WTC11 (cell line): Measurements from ENCODE around the gene THSD4. TPM values are rescaled to one million over a fixed set of nuclear protein-coding genes. Genes with fewer than 3 reads are reported as not detected.

Experiments used
- ATAC-seq: fragments of 200-7000 bp; cut with Tn5 transposase; 2 replicates; pipeline ENCODE4 v1.10.0; 2021; ENCODE audit warnings: mild to moderate bottlenecking, moderate library complexity
- CTCF ChIA-PET: fragments of 300-600 bp; sonication (Branson Sonifier 250); formaldehyde crosslinking; loops from one replicate; lab custom pipeline; 2021; ENCODE audit warnings: antibody characterized with exemption; lab: Charles Lee
- POLR2A ChIA-PET: fragments of 350-600 bp; sonication (Branson Sonifier 250); formaldehyde crosslinking; loops from one replicate; lab custom pipeline; 2021; ENCODE audit warnings: antibody characterized with exemption; lab: Charles Lee
- DNase-seq: peaks from one replicate; pipeline ENCODE4 v3.0.0; 2021; ENCODE audit warnings: low spot score
- H3K27ac Mint-ChIP-seq: 2 replicates; pipeline ENCODE4 v1.8.0; 2021; ENCODE audit warnings: mixed read lengths
- H3K27me3 Mint-ChIP-seq: 2 replicates; pipeline ENCODE4 v1.8.0; 2021; ENCODE audit warnings: low read depth, mild to moderate bottlenecking, moderate library complexity, mixed read lengths
- H3K36me3 Mint-ChIP-seq: 2 replicates; pipeline ENCODE4 v1.8.0; 2021; ENCODE audit warnings: mixed read lengths
- H3K4me1 Mint-ChIP-seq: 2 replicates; pipeline ENCODE4 v1.8.0; 2022; ENCODE audit warnings: mixed read lengths
- H3K4me3 Mint-ChIP-seq: 2 replicates; pipeline ENCODE4 v1.8.0; 2021; ENCODE audit warnings: mild to moderate bottlenecking, moderate library complexity, mixed read lengths
- H3K9me3 Mint-ChIP-seq: 2 replicates; pipeline ENCODE4 v1.8.0; 2021; ENCODE audit warnings: mixed read lengths
- AFF4 ChIP-seq: sonication (generic); formaldehyde crosslinking; IDR thresholded peaks from 2 replicates; pipeline ENCODE4 v1.8.1; 2023; ENCODE audit warnings: mild to moderate bottlenecking, missing genetic modification reagents, borderline replicate concordance
- ATF1 ChIP-seq: sonication (generic); formaldehyde crosslinking; IDR thresholded peaks from 2 replicates; pipeline ENCODE4 v1.8.1; 2023; ENCODE audit warnings: mild to moderate bottlenecking, moderate library complexity, missing genetic modification reagents
- ATF2 ChIP-seq: sonication (generic); formaldehyde crosslinking; IDR thresholded peaks from 2 replicates; pipeline ENCODE4 v1.8.1; 2022; ENCODE audit warnings: low read depth, missing genetic modification reagents, borderline replicate concordance
- E2F1 ChIP-seq: sonication (generic); formaldehyde crosslinking; IDR thresholded peaks from 2 replicates; pipeline ENCODE4 v1.8.0; 2022; ENCODE audit warnings: mild to moderate bottlenecking, missing genetic modification reagents
- ELF4 ChIP-seq: sonication (generic); formaldehyde crosslinking; IDR thresholded peaks from 2 replicates; pipeline ENCODE4 v1.8.1; 2022; ENCODE audit warnings: low read depth, mild to moderate bottlenecking, moderate library complexity, missing genetic modification reagents
- FOXK1 ChIP-seq: sonication (generic); formaldehyde crosslinking; IDR thresholded peaks from 2 replicates; pipeline ENCODE4 v1.8.0; 2022; ENCODE audit warnings: mild to moderate bottlenecking, moderate library complexity, missing genetic modification reagents
- FOXP1 ChIP-seq: sonication (generic); formaldehyde crosslinking; IDR thresholded peaks from 2 replicates; pipeline ENCODE4 v1.8.0; 2022; ENCODE audit warnings: missing genetic modification reagents, mild to moderate bottlenecking, moderate library complexity, borderline replicate concordance
- GRHL2 ChIP-seq: fragments of 250-450 bp; sonication (Bioruptor Pico); IDR thresholded peaks from 2 replicates; pipeline ENCODE4 v1.8.0; 2022; ENCODE audit warnings: mild to moderate bottlenecking, moderate library complexity; ENCODE audit not compliant: insufficient replicate concordance, severe bottlenecking
- GTF2I ChIP-seq: fragments of 250-450 bp; sonication (Bioruptor Pico); conservative IDR thresholded peaks from 2 replicates; pipeline ENCODE4 v1.4.0; 2021; ENCODE audit warnings: mild to moderate bottlenecking
- MLX ChIP-seq: sonication (generic); formaldehyde crosslinking; IDR thresholded peaks from 2 replicates; pipeline ENCODE4 v1.8.1; 2023; ENCODE audit warnings: mild to moderate bottlenecking, missing genetic modification reagents, moderate library complexity
- NFATC4 ChIP-seq: fragments of 250-450 bp; sonication (Bioruptor Pico); IDR thresholded peaks from 2 replicates; pipeline ENCODE4 v1.9.0; 2021; ENCODE audit warnings: mild to moderate bottlenecking
- NR1H2 ChIP-seq: sonication (generic); formaldehyde crosslinking; IDR thresholded peaks from 2 replicates; pipeline ENCODE4 v1.9.0; 2021; ENCODE audit warnings: mild to moderate bottlenecking, moderate library complexity, missing genetic modification reagents
- NR3C1 ChIP-seq: sonication (generic); formaldehyde crosslinking; conservative IDR thresholded peaks from 2 replicates; pipeline ENCODE4 v1.8.1; 2023; ENCODE audit warnings: low read depth, mild to moderate bottlenecking, missing genetic modification reagents
- TCF7 ChIP-seq: sonication (generic); formaldehyde crosslinking; IDR thresholded peaks from 2 replicates; pipeline ENCODE4 v1.8.0; 2022; ENCODE audit warnings: mild to moderate bottlenecking, low read depth, missing genetic modification reagents, moderate library complexity
- TEAD1 ChIP-seq: sonication (generic); formaldehyde crosslinking; IDR thresholded peaks from 2 replicates; pipeline ENCODE4 v1.8.0; 2022; ENCODE audit warnings: mild to moderate bottlenecking, missing genetic modification reagents
- USF2 ChIP-seq: sonication (generic); formaldehyde crosslinking; IDR thresholded peaks from 2 replicates; pipeline ENCODE4 v1.8.1; 2023; ENCODE audit warnings: mild to moderate bottlenecking, missing genetic modification reagents, moderate library complexity
- ZMAT4 ChIP-seq: fragments of 250-450 bp; sonication (Bioruptor Pico); IDR thresholded peaks from 2 replicates; pipeline ENCODE4 v1.9.0; 2021; ENCODE audit warnings: mild to moderate bottlenecking
- ZNF232 ChIP-seq: sonication (generic); formaldehyde crosslinking; IDR thresholded peaks from 2 replicates; pipeline ENCODE4 v1.8.0; 2022; ENCODE audit warnings: mild to moderate bottlenecking, missing genetic modification reagents
- ZNF396 ChIP-seq: fragments of 250-450 bp; sonication (Bioruptor Pico); IDR thresholded peaks from 2 replicates; pipeline ENCODE4 v1.8.0; 2021; ENCODE audit warnings: mild to moderate bottlenecking, moderate library complexity, borderline replicate concordance
- ZNF423 ChIP-seq: fragments of 250-450 bp; sonication (Bioruptor Pico); IDR thresholded peaks from 2 replicates; pipeline ENCODE4 v2.1.2; 2022; ENCODE audit warnings: mild to moderate bottlenecking, moderate library complexity
- ZNF512 ChIP-seq: sonication (generic); formaldehyde crosslinking; IDR thresholded peaks from 2 replicates; pipeline ENCODE4 v1.8.1; 2022; ENCODE audit warnings: missing genetic modification reagents, borderline replicate concordance
- total RNA-seq: library from RNA; stranded (reverse); gene quantifications from 3 replicates; pipeline ENCODE4 v1.2.3, GENCODE V29; 2021

Gene THSD4
- total RNA-seq, 1 experiment from 2014 or later, result 7.8 TPM

- no peak for TF ChIP-seq ATF2
- TF ChIP-seq NR3C1 (CRISPR knock-in tag), result no peak
- no peak for TF ChIP-seq USF2 (CRISPR knock-in tag)
- no peak for TF ChIP-seq TCF7
- TF ChIP-seq FOXK1 (CRISPR knock-in tag), result no peak
- TF ChIP-seq NR1H2 (CRISPR knock-in tag), result no peak
- TF ChIP-seq ATF1 (CRISPR knock-in tag), result no peak
- TF ChIP-seq ZNF423, result no peak
Observed at GRCh38 chr15:71071529-71071928, 43.7 kb upstream of the THSD4 start (continued).

- DNase-seq (no peak), ATAC-seq (peak; percentile 78)
- Mint-ChIP-seq H3K4me3 (no peak overlapping the region), H3K27ac (no peak overlapping the region), H3K36me3 (peaks cover 14% of the 10 kb centered on the region), H3K4me1 (peaks cover 4% of the 10 kb centered on the region; the same call in 1 of the 2 replicates), H3K9me3 (peaks cover 42% of the 10 kb centered on the region), H3K27me3 (peaks cover 5% of the 10 kb centered on the region; the same call in 1 of the 2 replicates)
- ChIA-PET POLR2A (no interaction called here), CTCF (interaction anchor here (1.6 kb wide), 1 partner anchor 43 kb away, joined by 3 read pairs; the partner anchor contains the start of gene THSD4)
- no peak for TF ChIP-seq ELF4 (CRISPR knock-in tag)
- TF ChIP-seq NFATC4, result no peak
- TF ChIP-seq ZNF396 (CRISPR knock-in tag), result no peak
- TF ChIP-seq GTF2I (CRISPR knock-in tag), result no peak
- TF ChIP-seq, all 79 proteins: peak for 0
Observed at GRCh38 chr15:71072423-71072822, 42.8 kb upstream of the THSD4 start.

- DNase-seq, result no peak
- POLR2A ChIA-PET, result interaction anchor here (0.6 kb wide), 1 partner anchor 165 kb away, joined by 4 read pairs; no protein-coding TSS in a partner anchor
- Mint-ChIP-seq H3K4me1 (no peaks in the 10 kb centered on the region), H3K27me3 (peaks cover 64% of the 10 kb centered on the region), H3K9me3 (peaks cover 25% of the 10 kb centered on the region), H3K36me3 (peaks cover 7% of the 10 kb centered on the region), H3K27ac (no peak overlapping the region), H3K4me3 (no peak overlapping the region)
- CTCF ChIA-PET, result no interaction called here
- no peak for TF ChIP-seq GRHL2 (CRISPR knock-in tag)
- TF ChIP-seq MLX (CRISPR knock-in tag), result no peak
- TF ChIP-seq GTF2I (CRISPR knock-in tag), result no peak
- TF ChIP-seq ZNF512 (CRISPR knock-in tag), result no peak
- no peak for TF ChIP-seq TCF7
- no peak for TF ChIP-seq FOXK1 (CRISPR knock-in tag)
- TF ChIP-seq ZNF396 (CRISPR knock-in tag), result no peak
- no peak for TF ChIP-seq ZNF232 (CRISPR knock-in tag)
- no peak for TF ChIP-seq FOXP1 (CRISPR knock-in tag)
- no peak for TF ChIP-seq AFF4 (CRISPR knock-in tag)
- TF ChIP-seq NR1H2 (CRISPR knock-in tag), result no peak
- no peak for TF ChIP-seq ZMAT4 (CRISPR knock-in tag)
- no peak for TF ChIP-seq E2F1 (CRISPR knock-in tag)
- no peak for TF ChIP-seq TEAD1 (CRISPR knock-in tag)
- ATAC-seq, result no peak
Observed at GRCh38 chr15:71078506-71079207, 36.6 kb upstream of the THSD4 start.
